HG03457 (cell line): ENCODE results near the gene ZNF460.

Experiments used
- ATAC-seq: cut with Tn5 transposase; IDR thresholded peaks from one replicate; pipeline ENCODE4 v1.9.1; 2021; ENCODE audit warnings: moderate number of reproducible peaks; ENCODE audit not compliant: unreplicated experiment

The ZNF460 gene

DNA sequence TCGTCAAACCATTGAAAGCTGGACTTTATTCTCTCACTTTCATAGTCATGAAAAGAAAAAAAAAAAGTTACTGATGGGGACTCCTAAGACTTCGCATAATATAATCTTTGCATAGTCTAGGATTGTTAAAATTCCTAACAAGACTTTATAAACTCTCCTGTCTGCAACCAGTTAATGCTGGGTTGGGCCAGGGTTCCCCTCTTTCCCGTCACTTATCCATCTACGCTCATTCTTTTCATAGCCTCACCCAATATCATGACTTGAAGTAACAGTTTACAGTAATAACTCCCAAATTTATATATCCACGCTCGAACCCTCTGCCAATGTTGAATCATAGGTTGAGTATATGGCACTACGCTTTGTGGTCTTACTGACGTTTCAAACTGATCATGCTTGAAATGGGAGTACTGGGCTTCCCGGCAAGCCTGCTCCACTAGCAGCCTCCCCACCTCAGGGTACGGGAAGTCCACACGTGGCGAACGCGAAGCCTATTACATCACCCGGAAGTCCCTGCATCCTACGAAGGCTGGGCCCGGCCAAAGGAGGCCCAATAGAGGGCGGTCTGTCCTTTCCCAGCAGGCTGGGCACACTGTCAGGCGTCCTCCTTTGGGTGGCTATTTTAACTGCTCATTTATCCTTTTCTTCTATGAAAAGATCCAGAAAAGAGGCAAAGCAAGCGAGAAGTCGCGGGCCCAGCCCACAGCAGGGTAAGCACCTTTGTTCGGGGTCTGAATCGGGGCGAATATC is 694 bp upstream of the ZNF460 start:
- peak; percentile 60 for ATAC-seq

DNA sequence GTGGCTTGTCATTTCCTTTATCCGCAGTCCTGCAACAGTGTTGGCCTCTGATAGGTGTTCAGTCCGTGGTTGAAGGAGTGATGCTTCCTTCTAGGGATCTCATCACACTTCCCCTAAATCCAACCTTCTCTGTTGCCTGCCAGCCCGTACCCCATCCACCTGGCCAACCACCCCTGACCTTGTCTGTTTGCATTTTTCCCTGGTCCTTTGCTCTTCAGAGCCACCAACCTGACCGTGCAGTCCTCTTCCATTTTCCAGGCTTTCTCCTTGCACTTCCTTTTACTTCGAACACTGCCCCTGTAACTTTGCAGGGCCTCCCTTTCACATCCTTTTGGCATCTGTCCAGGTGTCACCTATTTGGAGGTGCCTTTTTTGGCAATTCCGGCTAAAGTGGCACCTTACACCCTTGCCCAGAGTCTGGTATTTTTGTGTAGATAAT is 696 bp downstream of the ZNF460 start:
- no peak for ATAC-seq

DNA sequence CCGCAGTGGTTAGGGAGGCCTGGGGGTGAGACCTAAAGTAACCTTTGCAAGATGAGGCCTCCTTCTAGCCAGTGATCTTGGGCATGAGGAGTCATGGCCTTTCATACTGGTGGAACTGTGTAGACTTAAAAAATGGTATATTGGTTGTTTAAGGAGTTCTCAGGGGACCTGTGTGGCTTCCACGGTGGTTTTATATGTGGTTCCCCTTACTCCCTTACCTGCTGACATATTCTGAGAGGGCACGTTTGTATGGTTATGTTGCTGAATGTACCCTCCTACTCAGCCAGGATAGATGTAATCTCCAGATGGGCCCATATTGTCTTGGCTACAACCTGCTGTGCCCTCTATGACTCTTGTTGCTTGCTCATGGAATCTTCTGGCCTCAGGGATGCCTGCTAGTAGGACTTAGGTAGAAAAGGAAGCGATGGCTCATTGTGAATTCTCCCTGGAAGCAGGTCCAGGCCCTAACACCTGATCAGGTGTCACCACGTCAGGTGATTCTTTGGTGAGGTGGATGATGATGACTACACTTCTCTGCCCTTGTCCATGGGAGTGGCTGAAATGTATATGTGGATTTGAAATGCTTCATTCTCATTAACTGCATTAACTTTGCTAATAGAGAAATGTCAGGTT is 1.8 kb downstream of the ZNF460 start:
- no peak for ATAC-seq

DNA sequence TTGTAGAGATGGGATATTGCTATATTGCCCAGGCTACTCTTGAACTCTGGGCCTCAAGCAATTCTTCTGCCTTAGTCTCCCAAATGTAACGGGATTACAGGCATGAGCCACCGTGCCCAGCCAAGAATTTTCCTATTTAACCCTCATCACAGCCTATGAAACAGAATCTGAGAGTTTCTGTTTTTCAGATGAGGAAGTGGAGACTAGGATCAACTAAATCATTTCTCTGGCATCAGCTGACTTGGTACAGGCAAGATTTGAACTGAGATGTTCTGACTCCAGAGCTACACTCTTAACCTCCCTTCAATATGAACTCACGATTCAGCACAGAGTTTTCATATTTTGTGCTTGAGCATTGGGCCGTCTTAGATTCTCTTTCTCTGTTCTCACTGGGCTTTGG is 8.1 kb downstream of the ZNF460 start:
- no peak for ATAC-seq

DNA sequence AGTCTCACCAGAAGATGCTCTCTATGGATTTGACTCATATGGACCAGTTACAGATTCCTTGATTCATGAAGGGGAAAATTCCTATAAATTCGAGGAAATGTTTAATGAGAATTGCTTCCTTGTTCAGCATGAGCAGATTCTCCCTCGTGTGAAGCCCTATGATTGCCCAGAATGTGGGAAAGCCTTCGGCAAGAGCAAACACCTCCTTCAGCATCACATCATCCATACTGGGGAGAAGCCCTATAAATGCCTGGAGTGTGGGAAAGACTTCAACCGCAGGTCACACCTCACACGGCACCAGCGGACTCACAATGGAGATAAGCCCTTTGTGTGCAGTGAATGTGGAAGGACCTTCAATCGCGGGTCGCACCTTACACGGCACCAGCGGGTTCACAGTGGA is 10.7 kb downstream of the ZNF460 start:
- ATAC-seq = no peak

DNA sequence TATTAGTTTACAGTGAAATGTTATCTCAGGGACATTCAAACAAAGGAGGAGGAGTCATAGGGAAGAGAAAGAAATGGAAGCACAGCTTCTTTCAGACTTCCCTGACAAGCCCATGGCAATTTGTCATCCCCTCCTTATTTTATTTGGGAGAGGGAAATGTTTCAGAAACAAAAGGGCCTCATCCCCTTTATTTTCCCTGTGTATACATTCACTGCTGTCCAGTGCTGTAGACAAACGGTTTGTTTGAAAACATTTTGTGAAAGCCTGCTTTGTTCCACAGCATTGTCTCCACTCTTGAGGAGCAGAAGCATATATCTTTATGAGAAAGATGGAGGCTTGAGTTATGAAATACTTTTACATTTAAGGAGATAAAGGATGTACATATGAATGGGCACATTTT is 12.3 kb downstream of the ZNF460 start:
- no peak for ATAC-seq

DNA sequence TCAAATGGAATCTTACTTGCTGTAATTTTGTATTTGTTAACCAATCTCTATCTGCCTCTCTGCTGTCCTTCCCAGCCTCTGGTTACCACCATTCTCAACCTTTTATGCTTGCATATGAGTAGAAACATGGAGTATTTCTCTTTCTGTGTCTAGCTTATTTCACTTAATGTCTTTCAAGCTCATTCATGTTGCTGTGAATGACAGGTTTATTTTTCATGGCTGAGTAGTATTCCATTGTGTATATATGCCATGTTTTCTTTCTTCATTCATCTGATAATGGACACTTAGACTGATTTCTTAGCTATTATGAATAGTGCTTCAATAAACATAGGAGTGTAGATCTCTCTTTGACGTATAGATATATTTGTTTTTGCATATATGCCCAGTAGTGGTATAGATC is 13.4 kb downstream of the ZNF460 start:
- no peak for ATAC-seq

DNA sequence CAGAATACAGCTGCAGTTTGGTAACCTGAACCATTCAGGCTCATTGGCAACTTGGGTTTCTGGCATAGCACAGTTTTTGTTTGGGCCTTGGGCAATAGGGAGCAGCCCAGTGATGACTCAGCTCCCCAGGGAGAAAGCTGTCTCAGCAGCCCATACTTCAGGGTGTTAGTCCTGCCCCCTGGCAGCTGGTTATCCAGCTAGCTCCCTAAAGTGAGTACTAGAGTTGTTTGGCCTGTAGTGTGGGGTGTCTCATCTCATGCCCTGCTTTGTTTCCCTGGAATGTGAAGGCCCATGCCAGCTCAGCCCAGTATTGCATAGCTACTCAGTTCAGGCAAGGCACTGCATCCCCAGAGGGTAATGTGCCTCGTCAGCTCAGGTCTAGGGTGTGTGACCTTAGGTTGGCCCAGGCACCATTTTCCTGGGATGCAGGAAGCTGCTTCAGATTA is 21.8 kb downstream of the ZNF460 start:
- ATAC-seq = no peak

DNA sequence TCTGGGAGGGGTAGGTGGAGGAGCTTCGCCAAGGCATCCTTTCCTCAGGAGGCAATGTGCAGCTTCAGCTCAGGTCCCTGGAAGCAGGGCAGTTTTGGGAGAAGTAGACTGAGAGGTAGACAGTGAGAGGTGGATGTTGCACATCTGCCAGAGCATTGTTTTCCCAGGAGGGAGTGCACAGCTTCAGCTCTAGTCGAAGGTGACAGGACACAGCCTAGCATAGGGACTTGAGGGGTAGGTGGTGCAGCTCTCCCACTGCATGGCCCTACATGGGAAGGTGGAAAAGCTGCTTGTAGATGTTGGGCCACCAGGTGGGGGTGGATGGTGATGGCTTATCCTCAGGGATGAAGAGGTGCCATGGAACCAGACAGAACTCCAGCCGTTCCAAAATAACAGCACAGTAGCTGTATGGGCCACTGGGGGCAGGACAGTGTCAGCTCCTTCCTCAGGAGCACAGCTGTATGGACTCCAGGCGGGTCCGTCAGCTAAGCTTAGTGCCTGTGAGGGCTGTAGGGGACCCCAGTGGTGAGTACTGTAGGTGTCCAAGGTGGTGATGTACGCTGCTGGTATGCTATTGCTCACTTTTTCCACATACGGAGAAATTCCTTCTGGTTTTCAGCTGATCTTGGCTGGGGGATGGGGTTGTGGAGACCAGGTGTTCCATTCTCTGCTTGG is 22.6 kb downstream of the ZNF460 start:
- ATAC-seq = no peak

DNA sequence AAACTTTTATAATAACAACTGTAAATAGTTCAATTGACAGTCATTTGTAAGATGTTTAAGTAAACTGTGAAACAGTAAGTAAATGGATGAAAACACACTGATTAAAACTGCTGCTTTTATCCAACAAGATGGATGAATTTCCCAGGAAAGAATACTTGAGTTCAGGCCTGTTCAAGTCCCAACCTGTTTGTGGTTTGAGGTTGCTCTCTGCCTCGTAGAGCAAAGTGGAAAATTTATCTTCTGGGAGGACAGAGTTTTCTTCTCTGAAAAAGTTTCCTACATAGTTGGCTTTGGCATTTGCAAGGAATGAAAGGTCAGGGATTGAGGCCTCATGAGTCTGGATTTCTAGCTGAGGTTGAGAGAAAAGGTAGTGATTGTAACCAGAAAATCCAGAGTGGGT is 24.8 kb downstream of the ZNF460 start:
- ATAC-seq = no peak

DNA sequence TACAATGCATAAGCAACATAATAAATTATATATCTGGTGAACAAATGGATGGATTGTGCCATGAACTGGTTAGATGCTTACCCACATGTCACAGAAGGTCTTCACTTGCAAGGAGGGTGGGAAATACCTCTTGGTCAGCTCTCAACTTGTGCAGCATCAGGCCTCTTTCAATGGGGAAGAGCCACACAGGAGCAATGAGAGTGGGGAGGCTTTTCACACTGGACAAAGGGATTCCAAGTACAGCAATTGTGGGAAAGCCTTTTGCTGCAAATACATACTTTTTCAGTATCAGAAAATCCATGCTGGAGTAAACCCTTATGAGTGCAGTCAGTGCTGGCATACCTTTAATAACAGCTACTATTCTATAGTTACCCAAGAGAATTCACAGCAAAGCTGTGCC is 28.2 kb downstream of the ZNF460 start:
- no peak for ATAC-seq

DNA sequence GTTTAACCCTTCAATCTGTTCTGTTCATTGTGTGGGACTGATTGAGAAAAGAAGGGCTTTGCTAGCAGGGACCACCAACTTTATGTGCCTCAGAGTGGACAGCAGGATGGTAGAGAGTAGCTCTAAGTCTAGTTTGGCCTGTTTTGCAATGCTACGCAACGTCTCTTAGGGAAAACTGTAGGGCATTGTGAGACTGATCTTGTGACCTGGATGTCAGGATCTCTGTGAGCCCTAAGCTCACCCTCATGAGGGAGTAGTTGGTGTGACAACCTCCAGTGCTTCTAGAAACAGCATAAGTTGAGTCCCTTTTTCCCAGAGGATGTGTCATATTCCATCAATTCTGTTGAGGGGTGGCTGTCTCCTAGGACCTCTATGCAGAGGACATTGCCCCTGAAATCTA is 30.5 kb downstream of the ZNF460 start:
- ATAC-seq = no peak

DNA sequence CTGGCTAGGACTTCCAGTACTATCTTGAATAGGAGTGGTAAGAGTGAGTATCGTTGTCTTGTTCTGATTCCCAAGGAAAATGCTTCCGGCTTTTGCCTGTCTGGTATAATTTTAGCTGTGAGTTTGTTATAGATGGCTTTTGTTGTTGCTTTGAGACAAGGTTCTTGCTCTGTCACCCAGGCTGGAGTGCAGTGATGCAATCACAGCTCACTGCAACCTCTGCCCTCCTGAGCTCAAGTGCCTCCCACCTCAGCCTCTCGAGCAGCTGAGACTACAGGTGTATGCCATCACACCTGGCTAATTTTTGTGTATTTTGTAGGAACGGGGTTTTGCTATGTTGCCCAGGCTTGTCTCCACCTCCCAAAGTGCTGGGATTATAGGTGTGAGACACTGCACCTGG is 33.9 kb downstream of the ZNF460 start:
- no peak for ATAC-seq

DNA sequence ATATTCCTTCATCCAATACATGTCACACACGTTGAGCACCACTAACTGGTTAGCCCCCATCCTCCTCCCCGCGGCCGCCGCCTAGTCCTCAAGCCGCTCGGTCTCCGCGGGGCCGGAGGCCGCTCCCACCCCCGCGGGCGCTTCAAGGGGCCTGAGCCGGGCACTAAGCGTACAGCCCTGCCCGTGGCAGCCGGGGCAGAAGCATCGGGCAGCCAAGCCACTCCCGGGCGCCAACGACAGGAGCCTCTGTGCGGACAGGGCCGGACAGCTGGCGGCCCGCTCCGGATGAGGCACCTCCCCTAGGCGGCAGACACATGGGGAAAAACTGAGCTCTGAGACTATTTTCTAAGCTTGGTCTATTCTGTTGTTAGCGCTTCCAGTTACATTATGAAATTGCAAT is 37.2 kb downstream of the ZNF460 start:
- no peak for ATAC-seq

DNA sequence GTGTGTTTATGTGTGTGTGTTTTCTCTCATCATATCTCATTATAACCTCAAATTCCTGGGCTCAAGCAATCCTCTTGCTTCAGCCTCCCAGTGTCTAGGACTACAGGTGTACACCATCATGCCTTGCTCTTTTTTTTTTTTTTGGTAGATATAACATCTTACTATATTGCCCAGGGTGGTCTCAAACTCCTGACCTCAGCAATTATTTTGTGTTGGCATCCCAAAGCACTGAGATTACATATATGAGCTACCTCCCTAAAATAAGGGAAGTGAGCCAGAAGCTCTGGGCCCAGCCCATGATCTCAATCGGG is 39.5 kb downstream of the ZNF460 start:
- ATAC-seq = no peak

DNA sequence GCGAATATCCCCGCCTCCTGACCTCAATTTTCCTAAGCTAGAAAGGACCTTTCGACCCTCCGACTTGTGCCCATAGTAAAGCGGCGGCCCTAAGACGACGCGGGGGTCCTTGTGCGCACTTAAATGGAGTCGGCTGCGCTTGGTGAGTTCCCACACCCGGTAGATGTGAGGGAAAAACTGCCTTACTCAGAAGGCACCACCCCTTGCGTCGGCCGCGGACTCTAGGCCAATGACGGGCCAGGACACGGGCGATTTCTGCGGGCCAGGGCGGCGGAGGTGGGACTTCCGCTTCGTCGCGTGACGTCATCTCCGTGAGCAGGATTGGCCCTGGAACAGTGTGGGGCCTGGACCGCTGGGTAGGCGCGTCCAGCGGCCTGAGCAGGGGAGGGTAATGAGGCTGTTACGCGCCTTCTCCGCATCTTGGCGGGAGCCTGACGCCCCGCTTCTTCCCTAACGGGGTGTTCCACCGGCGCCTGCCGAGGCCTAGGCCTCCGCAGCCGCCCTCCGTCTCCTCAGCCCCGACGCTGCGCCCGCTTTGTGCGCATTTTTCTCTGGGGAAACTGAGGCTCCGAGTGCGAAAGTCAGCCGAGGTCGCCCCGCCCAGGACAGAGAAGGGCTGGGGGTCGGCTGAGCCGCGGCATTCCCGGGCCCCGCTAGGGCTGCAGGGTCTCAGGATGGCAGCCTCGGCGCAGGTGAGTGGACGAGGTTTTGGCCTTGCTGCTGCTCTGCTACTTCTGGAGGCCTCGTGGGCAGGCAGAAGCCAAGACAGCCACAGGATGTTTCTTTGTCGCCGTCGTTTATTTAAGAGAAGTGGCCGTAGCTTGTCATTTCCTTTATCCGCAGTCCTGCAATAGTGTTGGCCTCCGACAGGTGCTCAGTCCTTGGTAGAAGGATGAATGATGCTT is 40.1 kb downstream of the ZNF460 start, which contains the start of gene ZNF543:
Gene ZNF543, plus strand, starts transcription at position 293 of the 905 bp plus-strand sequence. Its CDS starts 382 bp downstream, at position 675.
- ATAC-seq = peak; percentile 92

DNA sequence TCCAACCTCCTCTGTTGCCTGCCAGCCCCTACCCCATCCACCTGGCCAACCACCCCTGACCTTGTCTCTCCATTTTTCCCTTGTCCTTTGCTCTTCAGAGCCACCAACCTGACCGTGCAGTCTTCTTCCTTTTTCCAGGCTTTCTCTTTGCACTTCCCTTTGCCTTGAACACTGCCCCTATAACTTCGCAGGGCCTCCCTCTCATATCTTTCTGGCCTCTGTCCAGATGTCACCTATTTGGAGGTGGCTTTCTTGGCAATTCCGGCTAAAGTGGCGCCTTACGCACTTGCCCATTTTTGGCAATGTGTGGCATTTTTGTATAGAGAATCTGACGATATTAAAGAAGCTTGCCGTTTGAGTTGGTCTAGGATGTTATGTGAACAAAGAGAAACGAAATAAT is 40.8 kb downstream of the ZNF460 start:
- ATAC-seq = no peak

DNA sequence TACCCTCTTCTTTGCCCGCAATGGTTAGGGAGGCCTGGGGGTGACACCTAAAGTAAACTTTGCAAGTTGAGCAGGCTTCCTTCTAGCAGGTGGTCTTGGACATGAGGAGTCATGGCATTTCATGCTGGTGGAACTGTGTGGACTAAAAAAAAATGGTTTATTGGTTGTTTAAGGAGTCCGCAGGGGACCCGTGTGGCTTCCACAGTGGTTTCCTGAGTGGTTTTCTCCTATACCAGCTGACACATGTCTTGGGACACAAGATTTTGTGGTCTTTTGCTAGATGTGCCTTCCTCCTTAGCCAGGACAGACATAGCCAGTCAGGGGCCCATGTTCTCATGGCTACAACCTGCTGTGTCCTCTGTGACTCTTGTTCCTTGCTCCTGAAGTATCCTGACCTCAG is 41.5 kb downstream of the ZNF460 start:
- no peak for ATAC-seq

DNA sequence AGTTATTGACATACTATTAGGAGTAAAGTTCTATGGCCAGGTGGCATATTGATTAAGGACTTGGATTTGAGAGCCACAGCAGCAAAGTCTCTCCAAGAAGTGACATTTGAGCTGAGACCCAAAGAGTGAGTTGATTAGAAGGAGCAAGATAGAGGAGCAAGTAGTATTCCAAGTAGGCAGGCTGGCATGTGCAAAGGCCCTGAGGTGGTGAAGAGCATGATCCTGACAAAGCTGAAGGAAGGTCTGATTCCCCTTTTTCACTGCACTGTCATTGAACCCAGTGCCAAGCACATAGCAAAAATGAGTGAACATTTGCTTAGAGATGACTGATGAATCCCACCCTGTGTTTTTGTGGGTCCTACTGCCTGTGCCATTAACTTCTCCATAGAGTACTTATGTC is 44.7 kb downstream of the ZNF460 start:
- no peak for ATAC-seq

DNA sequence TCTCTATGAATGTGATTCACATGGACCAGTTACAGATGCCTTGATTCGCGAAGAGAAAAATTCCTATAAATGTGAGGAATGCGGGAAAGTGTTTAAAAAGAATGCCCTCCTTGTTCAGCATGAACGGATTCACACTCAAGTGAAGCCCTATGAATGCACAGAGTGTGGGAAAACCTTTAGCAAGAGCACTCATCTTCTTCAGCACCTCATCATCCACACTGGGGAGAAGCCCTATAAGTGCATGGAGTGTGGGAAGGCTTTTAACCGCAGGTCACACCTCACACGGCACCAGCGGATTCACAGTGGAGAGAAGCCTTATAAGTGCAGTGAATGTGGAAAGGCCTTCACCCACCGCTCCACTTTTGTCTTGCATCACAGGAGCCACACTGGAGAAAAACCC is 47.7 kb downstream of the ZNF460 start:
- no peak for ATAC-seq

DNA sequence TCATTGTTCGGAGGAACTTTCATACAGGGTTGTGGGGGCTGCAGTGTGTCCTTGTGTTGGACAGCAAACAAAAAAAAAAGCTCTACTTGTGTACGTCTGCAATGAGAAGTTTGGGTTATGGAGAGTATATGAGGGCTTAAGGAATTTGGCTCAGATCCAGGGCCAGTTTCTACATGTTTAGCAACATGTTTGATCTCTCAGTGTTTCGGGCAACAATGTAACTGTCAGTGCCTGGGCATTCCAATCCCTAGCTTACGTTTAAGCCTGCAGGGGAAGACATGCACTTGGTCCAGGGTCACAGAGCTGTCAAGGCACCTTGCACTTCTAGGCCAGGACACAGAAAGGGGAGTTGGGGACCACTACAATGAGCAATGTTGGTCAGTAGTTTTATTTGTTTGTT is 53.9 kb downstream of the ZNF460 start:
- no peak for ATAC-seq
